Smooth muscle cell (in vitro differentiated cells): Measurements from ENCODE around the gene CUL9. TPM values are rescaled to one million over a fixed set of nuclear protein-coding genes. Genes with fewer than 3 reads are reported as not detected.

Experiments
- DNase-seq: peaks from one replicate; lab custom pipeline; 2025; ENCODE audit not compliant: unreplicated experiment; lab: John Stamatoyannopoulos, UW
- H2AFZ ChIP-seq: fragments of 200-600 bp; sonication (generic); 2 replicates; pipeline ENCODE4 v1.6.0; 2016; ENCODE audit warnings: antibody characterized with exemption, low read depth, mild to moderate bottlenecking
- H3F3A ChIP-seq: fragments of 200-600 bp; sonication (generic); 2 replicates; pipeline ENCODE4 v1.6.0; 2017; ENCODE audit warnings: antibody characterized with exemption, low read depth
- H3K27ac ChIP-seq: fragments of 200-600 bp; sonication (generic); 2 replicates; pipeline ENCODE4 v1.5.1; 2016; ENCODE audit warnings: low read depth, mild to moderate bottlenecking
- H3K27me3 ChIP-seq: fragments of 200-600 bp; sonication (generic); 2 replicates; pipeline ENCODE4 v1.6.1; 2016; ENCODE audit warnings: low read depth, mild to moderate bottlenecking
- H3K36me3 ChIP-seq: fragments of 200-600 bp; sonication (generic); 2 replicates; pipeline ENCODE4 v1.5.1; 2016; ENCODE audit warnings: low read depth
- H3K4me1 ChIP-seq: fragments of 200-600 bp; sonication (generic); 2 replicates; pipeline ENCODE4 v1.5.1; 2016; ENCODE audit warnings: low read depth
- H3K4me2 ChIP-seq: fragments of 200-600 bp; sonication (generic); 2 replicates; pipeline ENCODE4 v1.6.0; 2016; ENCODE audit warnings: mild to moderate bottlenecking
- H3K4me3 ChIP-seq: fragments of 200-600 bp; sonication (generic); 2 replicates; pipeline ENCODE4 v1.5.1; 2016; ENCODE audit warnings: mild to moderate bottlenecking
- H3K79me2 ChIP-seq: fragments of 200-600 bp; sonication (generic); 2 replicates; pipeline ENCODE4 v1.6.0; 2016; ENCODE audit warnings: low read depth, mild to moderate bottlenecking
- H3K9ac ChIP-seq: fragments of 200-600 bp; sonication (generic); 2 replicates; pipeline ENCODE4 v1.6.0; 2016; ENCODE audit warnings: low read depth
- H3K9me3 ChIP-seq: fragments of 200-600 bp; sonication (generic); replicated peaks from 2 replicates; pipeline ENCODE4 v1.5.1; 2016; ENCODE audit warnings: low read depth
- H4K20me1 ChIP-seq: fragments of 200-600 bp; sonication (generic); 2 replicates; pipeline ENCODE4 v1.6.0; 2016; ENCODE audit warnings: low read depth
- WGBS: methylation state at CpG from one replicate; pipeline ENCODE4 v1.1.7; 2016; ENCODE audit warnings: low lambda C conversion rate; 5-methylcytosine and 5-hydroxymethylcytosine counted together
- polyA plus RNA-seq: library from polyadenylated mRNA; unstranded; fragments of >200 nt; fragmentation: Nextera tagmentation; extraction: Ambion mirVana; gene quantifications from 2 replicates; pipeline ENCODE4 v1.2.1, GENCODE V29; 2016
- total RNA-seq: library from RNA; depleted of rRNA; stranded (reverse); fragments of >200 nt; gene quantifications from 2 replicates; pipeline ENCODE4 v1.2.3, GENCODE V29; 2014
- TF ChIP-seq, protein P1 (sequence below): fragments of 200-600 bp; sonication (generic); IDR thresholded peaks from 2 replicates; pipeline ENCODE4 v1.5.1; 2017; ENCODE audit warnings: borderline replicate concordance, mild to moderate bottlenecking, antibody characterized with exemption; ENCODE audit not compliant: insufficient read depth, poor library complexity, severe bottlenecking

Gene CUL9
- total and polyA plus RNA-seq, 2 experiments from 2014 or later, result 13.9 to 18.8 TPM

DNA sequence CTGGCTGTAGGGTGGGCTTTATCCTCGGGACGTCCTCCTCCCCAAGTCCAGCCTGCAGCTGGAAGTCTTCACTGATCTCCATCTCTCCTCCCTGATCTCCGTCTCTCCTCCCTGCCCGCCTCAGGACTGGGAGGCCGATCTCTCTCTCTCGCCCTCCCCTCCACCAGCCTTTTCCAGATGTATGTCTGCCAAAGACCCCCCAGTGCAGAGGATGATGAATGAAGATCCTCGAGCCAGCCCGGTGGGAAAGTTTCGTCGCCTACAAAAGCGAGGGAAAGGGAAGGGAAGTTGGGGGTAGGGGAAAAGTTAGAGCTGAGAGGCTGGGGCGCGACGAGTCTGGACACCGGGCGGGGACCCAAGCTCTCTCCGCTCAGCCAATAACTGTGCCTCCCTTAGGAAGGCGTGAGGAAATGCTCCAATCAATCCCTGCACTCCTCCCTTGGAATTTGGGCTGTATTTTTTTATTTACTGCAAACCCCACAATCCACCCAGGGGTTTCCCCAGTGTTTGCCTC, 11.5 kb upstream of the CUL9 start:
- Histone ChIP-seq H3K27me3 (no peaks in the 10 kb centered on the region), H2AFZ (peak overlapping the region; percentile 70), H3F3A (peaks cover 47% of the 10 kb centered on the region), H3K9me3 (no peaks in the 10 kb centered on the region), H3K4me1 (peaks cover 19% of the 10 kb centered on the region), H3K27ac (peak overlapping the region; percentile 98), H3K36me3 (no peaks in the 10 kb centered on the region), H3K9ac (peak overlapping the region; percentile 71), H3K79me2 (peaks cover 34% of the 10 kb centered on the region), H3K4me2 (peak overlapping the region; percentile 88), H4K20me1 (peaks cover 28% of the 10 kb centered on the region), H3K4me3 (peak overlapping the region; percentile 94)
- TF ChIP-seq, protein P1, sequence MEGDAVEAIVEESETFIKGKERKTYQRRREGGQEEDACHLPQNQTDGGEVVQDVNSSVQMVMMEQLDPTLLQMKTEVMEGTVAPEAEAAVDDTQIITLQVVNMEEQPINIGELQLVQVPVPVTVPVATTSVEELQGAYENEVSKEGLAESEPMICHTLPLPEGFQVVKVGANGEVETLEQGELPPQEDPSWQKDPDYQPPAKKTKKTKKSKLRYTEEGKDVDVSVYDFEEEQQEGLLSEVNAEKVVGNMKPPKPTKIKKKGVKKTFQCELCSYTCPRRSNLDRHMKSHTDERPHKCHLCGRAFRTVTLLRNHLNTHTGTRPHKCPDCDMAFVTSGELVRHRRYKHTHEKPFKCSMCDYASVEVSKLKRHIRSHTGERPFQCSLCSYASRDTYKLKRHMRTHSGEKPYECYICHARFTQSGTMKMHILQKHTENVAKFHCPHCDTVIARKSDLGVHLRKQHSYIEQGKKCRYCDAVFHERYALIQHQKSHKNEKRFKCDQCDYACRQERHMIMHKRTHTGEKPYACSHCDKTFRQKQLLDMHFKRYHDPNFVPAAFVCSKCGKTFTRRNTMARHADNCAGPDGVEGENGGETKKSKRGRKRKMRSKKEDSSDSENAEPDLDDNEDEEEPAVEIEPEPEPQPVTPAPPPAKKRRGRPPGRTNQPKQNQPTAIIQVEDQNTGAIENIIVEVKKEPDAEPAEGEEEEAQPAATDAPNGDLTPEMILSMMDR, result no peak
- under 1% methylated on average over 18 of the region's 18 CpGs for WGBS
- no peak for DNase-seq

DNA sequence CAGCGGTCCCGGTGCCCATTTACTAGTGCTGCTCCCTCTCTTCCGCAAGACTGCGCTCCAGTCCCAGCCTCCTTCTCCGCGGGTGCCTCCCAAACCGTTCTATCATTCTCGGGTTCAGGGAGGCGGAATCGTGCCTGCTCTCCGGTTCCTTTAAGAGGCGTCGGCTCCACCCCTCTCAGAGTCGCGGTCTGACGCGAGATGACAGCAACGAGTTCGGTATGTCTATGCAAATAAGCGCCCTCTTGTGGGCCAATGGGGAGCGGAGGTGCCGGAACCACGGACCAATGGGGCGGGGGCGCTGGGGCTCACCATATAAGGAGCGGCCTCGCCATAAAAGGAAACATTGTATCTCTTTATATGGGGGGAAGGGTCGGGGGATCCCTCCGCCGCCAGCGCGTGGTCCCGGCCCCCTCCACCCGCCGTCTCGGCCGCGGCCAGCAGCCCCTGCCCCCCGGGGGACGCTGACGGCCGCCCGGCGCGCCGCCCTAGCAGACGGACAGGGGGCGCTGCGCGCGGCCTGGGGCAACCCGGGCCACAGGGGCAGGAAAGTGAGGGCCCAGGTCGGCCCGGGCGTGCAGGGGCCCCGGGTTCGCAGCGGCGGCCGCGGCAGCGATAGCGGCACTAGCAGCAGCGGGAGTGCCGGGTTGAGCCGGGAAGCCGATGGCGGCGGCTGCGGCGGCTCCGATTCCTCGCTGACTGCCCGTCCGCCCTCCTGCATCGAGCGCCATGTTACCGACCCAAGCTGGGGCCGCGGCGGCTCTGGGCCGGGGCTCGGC, 10.9 kb upstream of the CUL9 start, which contains the start of gene SRF:
TSS of gene SRF (plus strand) at position 339 of the 776 bp plus-strand sequence. CDS start at position 727, 388 bp downstream.
- peaks cover 28% of the 10 kb centered on the region for H4K20me1 ChIP-seq
- H3K79me2 ChIP-seq, result peaks cover 40% of the 10 kb centered on the region
- WGBS, result under 1% methylated on average over 56 of the region's 83 CpGs
- no peaks in the 10 kb centered on the region for H3K9me3 ChIP-seq
- H3K27ac ChIP-seq, result peak within 1 kb of the TSS; percentile 98
- H3F3A ChIP-seq, result peaks cover 47% of the 10 kb centered on the region
- peak within 1 kb of the TSS; percentile 89 for H3K9ac ChIP-seq
- no peaks in the 10 kb centered on the region for H3K27me3 ChIP-seq
- peaks cover 19% of the 10 kb centered on the region for H3K4me1 ChIP-seq
- peak within 1 kb of the TSS; percentile 98 for H3K4me2 ChIP-seq
- H3K36me3 ChIP-seq, result no peaks in the 10 kb centered on the region
- peak within 1 kb of the TSS; percentile 70 for H2AFZ ChIP-seq
- H3K4me3 ChIP-seq, result peak within 1 kb of the TSS; percentile 94
- TF ChIP-seq, protein P1, result peak; percentile 66
- peak; percentile 95 for DNase-seq

DNA sequence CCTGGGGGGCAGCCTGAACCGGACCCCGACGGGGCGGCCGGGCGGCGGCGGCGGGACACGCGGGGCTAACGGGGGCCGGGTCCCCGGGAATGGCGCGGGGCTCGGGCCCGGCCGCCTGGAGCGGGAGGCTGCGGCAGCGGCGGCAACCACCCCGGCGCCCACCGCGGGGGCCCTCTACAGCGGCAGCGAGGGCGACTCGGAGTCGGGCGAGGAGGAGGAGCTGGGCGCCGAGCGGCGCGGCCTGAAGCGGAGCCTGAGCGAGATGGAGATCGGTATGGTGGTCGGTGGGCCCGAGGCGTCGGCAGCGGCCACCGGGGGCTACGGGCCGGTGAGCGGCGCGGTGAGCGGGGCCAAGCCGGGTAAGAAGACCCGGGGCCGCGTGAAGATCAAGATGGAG, 10.3 kb upstream of the CUL9 start:
- H3K9ac ChIP-seq, result peak overlapping the region; percentile 89

More for the DNA sequence above, 10.3 kb upstream of the CUL9 start:
- no peak for DNase-seq
- peaks cover 3% of the 10 kb centered on the region for H3K36me3 ChIP-seq
- H3K27me3 ChIP-seq, result no peaks in the 10 kb centered on the region
- peak overlapping the region; percentile 94 for H3K4me3 ChIP-seq
- H3F3A ChIP-seq, result peaks cover 47% of the 10 kb centered on the region
- TF ChIP-seq, protein P1, result no peak
- peaks cover 46% of the 10 kb centered on the region for H3K79me2 ChIP-seq
- WGBS, result 1% methylated on average over 39 of the region's 57 CpGs
- H3K4me2 ChIP-seq, result peak overlapping the region; percentile 98
- peaks cover 28% of the 10 kb centered on the region for H4K20me1 ChIP-seq
- peaks cover 19% of the 10 kb centered on the region for H3K4me1 ChIP-seq
- peak overlapping the region; percentile 98 for H3K27ac ChIP-seq
- no peaks in the 10 kb centered on the region for H3K9me3 ChIP-seq
- H2AFZ ChIP-seq, result no peak overlapping the region
